GF-D8 (cell line): ENCODE results near the gene PTPRN2.
"Not testable (repeated sequence)": the region's sequence is repeated elsewhere in the genome, so short reads cannot be mapped to it uniquely, and the experiment has no call there.

Source experiments
- DNase-seq: peaks from one replicate; lab custom pipeline; 2025; lab: John Stamatoyannopoulos, UW

Gene PTPRN2

GRCh38 chr7:157793973-157794745, 793.5 kb downstream of the PTPRN2 start:
- no peak for DNase-seq

DNA sequence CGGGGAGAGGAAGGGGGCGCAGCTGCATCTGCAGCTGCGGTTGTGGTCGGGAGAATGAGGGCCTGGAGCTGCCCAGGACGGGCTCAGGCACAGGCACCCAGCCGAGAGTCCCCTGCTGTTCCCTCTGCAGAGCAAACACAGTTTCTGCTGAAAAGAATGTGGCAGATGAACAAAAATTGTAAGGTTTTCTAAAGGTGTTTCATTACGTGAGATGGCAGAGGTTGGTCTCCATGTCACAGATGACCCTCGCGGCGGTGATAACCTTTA, 794.6 kb downstream of the PTPRN2 start:
- DNase-seq: no peak

DNA sequence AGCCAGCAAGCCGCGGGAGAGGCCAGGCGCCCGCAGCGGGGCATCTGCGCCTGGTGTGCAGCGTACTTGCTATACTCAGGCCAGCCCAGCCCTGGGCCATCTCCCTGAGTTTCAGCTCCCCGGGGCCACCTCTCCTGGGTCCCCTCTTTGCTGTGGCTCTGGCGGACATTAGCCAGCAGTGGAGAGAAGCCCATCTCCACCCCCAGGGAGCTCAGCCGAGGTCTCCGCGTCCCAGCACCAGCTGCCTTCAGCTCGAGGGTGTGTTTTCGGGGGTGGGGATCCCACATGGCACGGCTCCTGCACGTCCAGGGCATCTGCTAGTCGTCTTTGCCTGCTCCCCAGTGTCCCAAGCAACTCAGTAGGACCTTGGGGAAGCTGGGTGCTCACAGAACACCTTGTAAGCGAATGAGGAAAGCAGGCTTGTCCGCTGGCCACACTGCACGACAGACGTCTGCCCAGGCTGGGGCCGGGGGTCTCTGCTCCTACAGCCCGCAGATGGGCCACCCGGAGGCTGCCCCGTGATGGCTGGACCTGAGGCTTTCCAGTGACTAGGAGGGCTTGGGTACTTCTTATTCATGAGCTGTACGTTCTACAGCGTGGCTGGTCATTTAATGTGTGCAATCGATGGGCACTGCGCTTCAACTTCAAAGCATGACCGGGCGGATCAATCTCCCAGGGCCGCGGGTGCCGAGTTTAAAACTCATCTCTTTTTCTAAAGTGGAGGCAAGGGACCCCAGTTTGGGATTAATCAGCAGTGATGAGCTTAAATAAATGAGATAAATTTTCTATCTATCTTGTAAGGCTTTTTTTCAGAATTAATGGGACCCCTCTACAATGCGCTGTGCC, 795.2 kb downstream of the PTPRN2 start:
- no peak for DNase-seq

GRCh38 chr7:157791666-157792065, 796.0 kb downstream of the PTPRN2 start:
- no peak for DNase-seq

DNA sequence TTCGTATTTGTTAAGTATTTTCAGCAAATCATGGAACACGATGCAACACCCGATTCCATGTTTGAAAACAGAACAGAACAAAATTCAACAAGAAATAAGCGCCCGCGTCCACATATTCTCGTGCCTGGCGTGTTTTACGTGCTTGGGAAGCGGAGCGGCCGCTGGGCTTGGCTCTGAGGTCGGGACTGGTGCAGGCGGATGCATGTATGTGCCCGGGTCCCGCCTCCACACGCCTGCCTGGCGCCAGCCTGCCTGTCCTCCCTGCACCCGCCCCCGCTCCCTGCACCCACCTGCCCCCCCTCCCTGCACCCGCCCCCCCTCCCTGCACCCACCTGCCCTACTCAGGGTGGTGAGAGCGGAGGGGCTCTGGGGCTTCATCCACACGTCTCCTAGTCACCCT, 796.4 kb downstream of the PTPRN2 start:
- DNase-seq: no peak

DNA sequence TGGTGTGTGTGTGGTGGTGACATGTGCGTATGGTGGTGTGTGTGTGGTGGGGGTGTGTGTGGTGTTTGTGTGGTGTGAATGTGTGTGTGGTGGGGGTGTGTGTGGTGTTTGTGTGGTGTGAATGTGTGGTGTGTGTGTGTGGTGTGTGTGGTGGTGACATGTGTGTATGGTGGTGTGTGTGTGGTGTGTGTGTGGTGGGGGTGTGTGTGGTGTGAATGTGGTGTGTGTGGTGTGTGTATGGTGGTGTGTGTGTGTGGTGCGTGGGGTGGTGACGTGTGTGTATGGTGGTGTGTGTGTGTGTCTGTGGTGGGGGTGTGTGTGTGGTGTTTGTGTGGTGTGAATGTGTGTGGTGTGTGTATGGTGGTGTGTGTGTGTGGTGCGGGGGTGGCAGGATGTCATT, 797.7 kb downstream of the PTPRN2 start:
- no peak for DNase-seq

- no peak for DNase-seq
These were observed 798.5 kb downstream of the PTPRN2 start for GRCh38 chr7:157789094-157789493.

DNA sequence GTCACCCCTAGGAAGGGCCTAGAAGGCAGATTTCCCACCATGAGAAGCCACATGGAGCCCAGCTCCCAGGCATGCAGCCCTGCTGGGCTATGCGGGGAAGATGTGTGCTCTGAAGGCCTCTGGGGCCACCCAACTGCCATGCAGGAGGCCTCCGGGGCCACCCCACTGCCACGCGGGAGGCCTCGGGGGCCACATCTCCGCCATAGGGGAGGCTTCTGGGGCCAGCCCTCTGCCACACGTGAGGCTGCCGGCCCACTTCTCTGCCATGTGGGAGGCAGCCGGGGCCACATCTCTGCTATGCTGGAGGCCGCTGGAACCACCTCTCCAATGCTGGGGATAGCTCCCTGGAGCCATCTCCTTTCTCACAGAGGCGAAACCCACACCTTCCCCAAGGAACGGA, 799.0 kb downstream of the PTPRN2 start:
- DNase-seq: no peak

DNA sequence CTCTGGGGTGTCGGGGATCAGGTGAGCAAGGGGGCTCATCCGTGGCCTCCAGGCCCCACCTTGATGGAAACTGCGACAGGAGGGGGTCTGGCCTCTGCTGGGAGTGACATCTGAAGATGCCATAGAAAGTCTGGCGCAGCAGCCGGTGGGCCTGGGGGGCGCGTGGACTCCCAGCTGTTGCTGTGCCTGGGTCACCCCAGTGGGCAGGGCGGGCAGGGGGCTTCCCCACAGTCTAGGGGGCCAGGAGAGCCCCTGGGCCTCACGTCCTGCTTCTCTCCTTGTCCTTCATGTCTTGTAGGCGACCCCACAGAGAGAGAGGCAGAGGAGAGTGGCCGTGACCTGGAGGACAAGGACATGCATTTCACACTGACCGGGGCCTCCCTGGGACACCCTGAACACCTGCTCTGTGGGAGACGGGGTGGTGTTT, 800.3 kb downstream of the PTPRN2 start:
- DNase-seq: no peak

DNA sequence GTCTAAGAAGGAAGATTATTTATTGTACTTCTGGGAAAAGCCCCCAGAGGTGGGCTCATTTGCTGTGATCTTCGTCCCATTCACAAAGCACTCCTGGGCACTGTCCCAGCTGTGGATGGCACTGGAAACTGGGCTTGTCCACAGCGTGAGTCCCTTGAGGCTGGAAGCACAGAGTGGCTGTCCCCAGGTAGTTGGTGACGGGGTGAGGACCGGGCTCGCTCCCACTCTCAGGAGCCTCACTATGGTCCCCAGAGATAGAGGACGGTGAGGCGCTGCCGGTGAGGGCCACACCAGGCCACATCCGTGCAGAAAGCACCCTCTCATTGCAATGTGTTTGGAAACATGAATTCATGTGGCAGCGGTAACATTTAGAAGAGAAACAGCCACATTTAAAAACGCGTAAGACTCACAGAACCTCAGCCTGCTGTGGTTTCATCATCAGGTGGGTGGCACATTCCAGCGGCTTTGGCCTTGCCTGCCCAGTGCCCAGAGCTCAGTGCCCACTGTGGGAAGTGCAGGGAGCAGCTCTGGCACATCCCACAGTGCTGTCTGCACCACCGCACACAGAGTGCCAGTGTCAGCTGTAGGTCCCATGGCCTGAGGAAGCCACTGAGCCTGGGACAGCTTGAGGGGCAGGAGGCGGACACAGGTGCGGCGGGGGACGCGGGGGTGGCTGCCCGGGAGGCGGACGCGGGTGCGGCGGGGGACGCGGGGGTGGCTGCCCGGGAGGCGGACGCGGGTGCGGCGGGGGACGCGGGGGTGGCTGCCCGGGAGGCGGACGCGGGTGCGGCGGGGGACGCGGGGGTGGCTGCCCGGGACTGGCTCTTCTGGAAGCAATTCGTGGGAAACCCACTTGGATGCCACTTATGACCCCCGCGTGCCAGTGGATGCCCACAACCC, 801.0 kb downstream of the PTPRN2 start:
- no peak for DNase-seq

- DNase-seq: no peak
These were observed 802.0 kb downstream of the PTPRN2 start for GRCh38 chr7:157785486-157786186.

DNA sequence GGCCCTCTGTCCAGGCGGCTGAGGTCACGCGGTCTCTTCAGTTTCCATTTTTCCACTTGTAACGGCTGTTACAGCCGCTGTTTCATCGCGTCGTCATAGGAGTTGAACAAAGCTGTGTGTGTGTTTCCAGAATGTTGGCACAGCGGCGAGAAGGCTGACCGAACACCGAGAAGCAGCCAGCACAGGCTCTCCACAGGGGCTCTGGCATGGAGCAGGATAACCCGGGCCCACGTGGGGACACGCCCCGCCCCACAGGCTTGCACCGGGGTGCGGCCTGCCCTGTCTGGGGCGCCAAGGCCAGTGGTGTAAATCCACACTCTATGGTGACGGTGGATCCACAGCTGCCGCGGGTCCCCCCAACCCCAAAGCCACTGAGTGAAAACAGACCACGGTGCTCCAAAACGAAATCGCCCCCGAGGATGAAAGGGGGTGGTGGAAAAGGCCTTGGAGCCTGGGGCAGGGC, 802.6 kb downstream of the PTPRN2 start:
- no peak for DNase-seq

DNA sequence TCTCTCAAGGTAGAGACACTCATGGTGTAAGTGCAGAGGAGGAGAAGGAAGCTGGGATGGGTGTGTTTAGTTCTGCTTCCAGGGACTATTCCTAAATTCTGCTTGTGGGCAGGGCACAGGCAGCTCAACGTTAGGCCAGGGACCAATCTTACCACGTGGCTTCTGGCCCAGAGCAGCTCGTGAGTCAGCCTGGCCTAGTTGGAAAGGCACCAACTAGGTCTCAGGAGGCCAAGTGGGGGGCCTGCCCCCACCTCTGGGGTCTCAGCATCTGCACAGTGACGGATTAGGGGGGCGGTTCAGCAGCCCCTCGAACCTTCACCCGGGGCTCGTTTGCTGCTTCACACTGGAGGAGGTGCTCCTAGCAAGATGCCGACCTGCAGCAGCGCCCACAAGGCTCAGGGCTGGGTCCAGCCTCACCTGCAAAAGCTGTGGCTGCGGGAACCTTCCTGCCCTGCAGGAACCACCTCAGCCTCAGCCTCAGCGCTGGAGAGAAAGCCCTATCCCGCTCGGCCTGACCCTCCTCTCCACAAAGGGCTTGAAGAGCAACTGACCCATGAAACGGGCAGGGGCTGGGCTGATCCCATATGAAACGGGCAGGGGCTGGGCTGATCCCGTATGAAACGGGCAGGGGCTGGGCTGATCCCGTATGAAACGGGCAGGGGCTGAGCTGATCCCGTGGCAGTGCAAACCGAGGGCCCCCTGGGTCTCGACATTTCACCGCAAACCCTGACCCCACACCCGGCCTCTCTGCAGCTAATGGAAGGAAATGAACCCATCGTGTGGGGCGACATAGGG, 803.4 kb downstream of the PTPRN2 start:
- no peak for DNase-seq

DNA sequence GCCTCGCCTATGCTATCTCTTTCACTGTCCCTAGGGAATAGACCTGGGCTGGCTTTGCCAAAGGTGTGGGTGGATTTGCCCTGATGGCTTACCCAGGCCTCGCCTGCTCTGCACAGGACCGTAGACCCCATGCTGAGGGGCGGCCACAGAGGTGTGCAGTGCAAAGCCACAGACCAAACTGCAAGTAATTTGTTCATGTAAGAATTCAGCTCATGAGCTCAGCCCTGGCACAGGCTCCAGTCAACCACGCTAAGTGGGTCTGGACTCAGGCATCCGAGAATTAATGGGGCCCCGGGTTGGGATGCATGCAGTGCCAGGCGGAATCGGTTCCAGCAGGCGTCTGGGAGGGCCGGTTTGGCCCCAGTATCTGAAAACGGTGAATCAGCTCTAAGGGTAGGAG, 805.6 kb downstream of the PTPRN2 start:
- DNase-seq: no peak

- no peak for DNase-seq
These were observed 806.9 kb downstream of the PTPRN2 start for GRCh38 chr7:157780721-157781120.

GRCh38 chr7:157780312-157780711, 807.3 kb downstream of the PTPRN2 start:
- no peak for DNase-seq

GRCh38 chr7:157779206-157779605, 808.4 kb downstream of the PTPRN2 start:
- DNase-seq: no peak

DNA sequence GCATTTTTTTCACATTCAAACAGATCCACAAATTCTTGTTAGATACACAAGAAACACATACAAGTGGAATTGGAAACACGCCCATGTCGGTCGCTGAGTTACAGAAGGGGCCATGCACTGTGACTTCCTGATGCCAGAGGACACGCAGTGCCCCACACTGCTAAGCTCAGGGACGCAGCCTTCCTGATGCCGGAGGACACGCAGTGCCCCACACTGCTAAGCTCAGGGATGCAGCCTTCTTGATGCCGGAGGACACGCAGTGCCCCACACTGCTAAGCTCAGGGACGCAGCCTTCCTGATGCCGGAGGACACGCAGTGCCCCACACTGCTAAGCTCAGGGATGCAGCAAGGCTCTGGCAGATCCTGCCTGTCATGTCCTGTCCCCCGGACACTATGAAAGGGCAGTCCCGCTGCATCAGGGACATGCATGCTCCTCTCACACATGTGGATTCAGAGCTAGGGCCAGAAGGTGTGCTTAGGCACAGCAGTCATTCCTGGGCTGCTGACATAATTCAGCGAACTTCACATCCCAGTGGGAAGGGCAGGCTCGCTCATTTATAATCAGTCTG, 810.3 kb downstream of the PTPRN2 start:
- not testable (repeated sequence) for DNase-seq

DNA sequence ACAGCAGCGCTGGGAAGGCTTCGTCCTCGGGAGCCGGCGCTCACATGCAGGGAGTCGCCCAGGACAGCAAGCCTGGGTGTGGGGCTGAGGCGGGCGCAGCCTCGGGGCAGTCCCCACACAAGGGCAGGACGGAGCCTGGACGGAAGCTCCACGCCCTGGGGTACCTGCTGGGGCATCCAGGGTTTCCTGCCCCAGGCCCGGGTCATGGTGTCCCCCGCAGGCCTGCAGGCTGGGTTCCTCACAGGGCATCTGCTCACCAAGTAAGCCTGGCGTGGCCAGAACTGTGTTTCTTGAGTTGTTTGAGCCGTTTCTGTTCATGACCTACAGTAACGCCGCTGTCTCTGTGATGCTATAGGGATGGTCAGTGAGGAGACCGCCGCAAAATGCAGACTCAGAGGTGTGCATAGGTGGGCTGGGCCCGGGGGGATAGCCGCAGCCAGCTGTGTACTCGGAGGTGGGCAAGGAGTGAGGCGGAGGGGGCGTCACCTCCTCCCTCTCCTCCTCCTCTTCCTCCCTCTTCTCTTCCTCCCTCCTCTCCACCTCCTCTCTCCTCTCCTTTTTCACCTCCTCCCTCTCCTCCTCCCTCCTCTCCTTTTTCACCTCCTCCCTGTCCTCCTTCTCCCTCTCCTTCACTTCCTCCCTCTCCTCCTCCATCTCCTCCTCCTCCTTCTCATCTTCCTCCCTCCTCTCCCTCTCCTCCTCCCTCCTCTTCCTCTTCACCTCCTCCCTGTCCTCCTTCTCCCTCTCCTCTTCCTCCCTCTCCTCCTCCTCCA, 811.9 kb downstream of the PTPRN2 start:
- no peak for DNase-seq

DNA sequence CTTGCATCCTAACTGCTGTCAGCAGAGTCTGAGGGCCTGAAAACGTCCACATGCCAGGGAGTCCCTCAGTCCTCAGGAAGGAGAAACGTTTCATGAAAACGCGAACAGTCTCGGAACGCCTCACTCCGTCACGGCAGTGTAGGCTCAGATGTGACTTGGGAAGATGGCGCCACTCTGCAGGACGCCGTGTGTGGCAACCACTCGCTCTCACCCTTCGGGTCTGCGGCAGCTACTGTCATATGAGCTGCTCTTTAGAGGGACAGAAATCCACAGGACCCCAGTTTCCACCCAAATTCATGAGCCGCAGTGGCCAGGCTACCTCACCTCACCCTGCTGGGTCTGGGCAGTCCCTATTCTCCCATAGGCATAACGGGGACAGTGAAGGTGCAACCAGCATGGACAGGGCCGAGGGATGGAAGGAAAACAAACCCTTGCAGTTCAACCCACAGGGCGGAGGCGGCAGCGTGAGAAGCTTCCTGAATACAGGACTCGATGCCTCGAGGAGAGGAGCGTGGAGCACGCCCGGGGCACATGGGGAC, 812.5 kb downstream of the PTPRN2 start:
- no peak for DNase-seq
